GM19468 (cell line): Measurements from ENCODE around the gene RAB21.
"Not testable (repeated sequence)": the region's sequence is repeated elsewhere in the genome, so short reads cannot be mapped to it uniquely, and the experiment has no call there.

Experiments used
- ATAC-seq: cut with Tn5 transposase; IDR thresholded peaks from one replicate; pipeline ENCODE4 v1.9.1; 2021; ENCODE audit warnings: mild to moderate bottlenecking, moderate library complexity, moderate number of reproducible peaks; ENCODE audit not compliant: unreplicated experiment; ENCODE audit errors: extremely low read depth

RAB21 gene

DNA sequence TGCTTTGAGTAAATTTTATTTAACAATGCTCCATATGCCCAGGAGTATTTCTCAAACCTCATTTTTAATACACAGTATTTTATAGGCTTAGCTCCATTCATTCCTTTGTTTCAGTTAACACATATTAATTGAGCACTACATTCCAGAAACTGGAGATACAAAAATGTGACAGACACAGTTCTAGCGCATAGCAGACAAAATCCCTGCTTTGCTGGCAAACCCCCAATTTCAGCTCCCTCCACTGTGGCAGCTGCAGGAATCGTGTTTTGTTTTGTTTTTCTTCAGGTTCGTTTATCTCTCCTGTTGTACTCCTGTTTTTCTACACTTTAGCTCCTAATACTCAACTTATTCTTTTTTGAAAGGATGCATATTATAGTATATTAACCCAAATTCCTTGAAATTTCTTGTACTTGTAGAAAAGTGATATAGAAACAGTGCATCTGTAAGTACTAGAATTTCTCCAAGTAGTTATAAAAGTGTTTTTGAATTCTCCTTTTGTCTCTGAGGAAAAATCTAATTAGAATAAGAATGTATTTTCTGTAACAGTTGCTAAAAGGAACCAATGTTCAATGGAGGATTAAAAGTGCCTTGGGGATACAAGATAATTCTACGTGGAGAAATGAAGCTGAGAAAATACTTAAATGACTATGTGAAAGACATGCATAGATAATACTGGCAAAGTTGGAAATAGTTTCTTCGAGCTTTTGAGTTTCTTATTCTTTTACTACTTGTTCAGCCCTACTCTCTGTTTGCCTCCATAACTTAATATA is 6.4 kb upstream of the RAB21 start:
- no peak for ATAC-seq

- ATAC-seq = no peak
Measured at GRCh38 chr12:71749666-71750065, 5.0 kb upstream of the RAB21 start.

DNA sequence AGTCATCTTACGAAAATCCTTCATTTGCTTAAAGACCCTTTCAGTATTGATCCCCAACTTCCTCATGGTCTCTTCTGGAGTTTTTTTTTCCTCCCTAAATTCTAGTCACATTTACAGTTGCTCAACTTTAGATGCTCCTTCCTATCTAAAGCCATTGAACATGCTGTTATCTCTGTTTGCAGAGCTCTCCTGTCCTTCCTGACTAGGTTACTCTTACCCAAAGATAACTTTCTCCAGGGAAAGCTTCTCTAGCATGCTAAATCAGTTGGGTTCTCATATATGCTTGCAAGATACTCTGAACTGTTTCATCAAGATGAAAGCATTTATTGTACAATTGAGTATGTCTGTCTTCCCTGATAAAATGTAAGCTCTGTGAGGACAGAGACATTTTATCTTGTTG is 1.8 kb upstream of the RAB21 start:
- ATAC-seq = no peak

DNA sequence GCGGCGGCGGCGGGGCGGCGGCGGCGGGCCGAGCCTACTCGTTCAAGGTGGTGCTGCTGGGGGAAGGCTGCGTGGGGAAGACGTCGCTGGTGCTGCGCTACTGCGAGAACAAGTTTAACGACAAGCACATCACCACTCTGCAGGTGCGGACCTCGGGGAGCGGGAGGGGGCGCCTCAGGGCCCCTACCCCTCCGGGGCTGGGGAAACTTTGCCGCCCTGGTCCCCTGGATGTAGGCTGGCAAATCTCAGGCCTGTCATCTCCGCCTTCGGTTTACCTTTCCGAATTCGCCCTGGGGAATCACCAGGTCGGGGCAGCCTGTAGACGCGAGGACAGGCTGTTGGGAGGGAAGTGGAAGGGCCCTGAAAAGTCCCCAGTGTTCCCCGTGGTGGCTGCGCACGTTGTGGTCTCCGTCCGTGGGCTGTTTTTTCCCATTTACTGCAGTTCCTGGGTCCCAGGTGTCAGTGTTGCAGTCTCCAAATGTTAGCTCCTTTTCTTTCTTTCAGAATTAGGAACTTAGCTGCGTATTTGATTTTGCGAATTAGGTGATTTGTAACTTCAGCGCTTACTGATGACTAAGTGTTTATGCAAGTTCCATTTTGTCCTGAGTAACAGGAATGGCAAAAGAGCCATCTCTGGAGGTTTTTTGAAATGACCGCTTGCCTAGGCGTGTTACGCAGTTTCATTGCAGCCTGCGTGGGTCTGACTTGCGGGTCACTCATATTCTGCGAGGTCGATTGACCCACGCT is 656 bp downstream of the RAB21 start:
- ATAC-seq = peak; percentile 12

GRCh38 chr12:71756054-71756690 is 1.5 kb downstream of the RAB21 start:
- ATAC-seq = no peak

GRCh38 chr12:71759941-71760340 is 5.3 kb downstream of the RAB21 start:
- ATAC-seq = no peak

- no peak for ATAC-seq
Measured at GRCh38 chr12:71760471-71760870, 5.8 kb downstream of the RAB21 start.

DNA sequence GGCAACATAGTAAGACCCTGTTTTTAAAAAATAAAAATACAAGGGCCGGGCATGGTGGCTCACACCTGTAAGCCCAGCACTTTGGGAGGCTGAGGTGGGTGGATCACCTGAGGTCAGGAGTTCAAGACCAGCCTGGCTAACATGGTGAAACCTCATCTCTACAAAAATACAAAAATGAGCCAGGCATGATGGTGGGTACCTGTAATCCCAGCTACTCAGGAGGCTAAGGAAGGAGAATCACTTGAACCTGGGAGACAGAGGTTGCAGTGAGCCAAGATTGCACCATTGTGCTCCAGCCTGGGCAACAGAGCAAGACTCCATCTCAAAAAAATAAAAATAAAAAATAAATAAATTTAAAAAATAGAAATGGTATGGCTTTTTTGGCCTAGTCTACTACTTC is 6.7 kb downstream of the RAB21 start:
- ATAC-seq = not testable (repeated sequence)

DNA sequence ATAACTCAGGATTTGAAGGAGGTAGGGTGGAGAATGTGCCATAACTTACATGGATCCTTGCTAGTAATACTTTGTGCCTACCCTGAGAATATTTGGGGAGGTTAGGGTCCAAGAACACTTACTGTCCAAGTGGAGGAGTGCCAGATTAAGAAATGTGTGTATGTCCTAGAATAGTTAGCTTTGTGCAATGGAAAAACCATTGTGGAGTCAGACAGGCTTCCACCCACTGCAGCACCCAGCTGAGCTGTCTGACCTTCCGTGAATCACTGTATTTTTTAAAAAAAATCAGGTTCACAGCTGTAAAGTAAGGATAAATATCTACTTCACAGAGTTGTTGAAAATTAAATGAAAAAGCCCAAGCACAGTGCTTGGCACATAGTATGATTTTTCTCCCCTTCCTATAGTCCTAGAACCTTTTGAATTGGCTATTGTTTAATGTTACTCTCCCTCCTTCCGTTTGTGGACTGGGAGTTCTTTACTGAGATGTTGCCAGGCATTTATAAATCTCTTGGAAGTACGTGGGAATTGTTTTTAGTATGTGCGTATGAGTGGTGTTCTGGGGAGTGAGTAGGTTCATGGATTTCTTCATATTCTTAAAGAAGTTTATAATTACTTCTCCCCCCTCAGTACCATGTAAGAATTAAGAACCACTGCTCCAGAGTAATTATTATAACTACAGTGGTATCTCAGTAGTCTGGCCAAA is 9.2 kb downstream of the RAB21 start:
- no peak for ATAC-seq

- ATAC-seq = no peak
Measured at GRCh38 chr12:71764587-71765321, 10.1 kb downstream of the RAB21 start.

- ATAC-seq = no peak
Measured at GRCh38 chr12:71766202-71766601, 11.5 kb downstream of the RAB21 start.

DNA sequence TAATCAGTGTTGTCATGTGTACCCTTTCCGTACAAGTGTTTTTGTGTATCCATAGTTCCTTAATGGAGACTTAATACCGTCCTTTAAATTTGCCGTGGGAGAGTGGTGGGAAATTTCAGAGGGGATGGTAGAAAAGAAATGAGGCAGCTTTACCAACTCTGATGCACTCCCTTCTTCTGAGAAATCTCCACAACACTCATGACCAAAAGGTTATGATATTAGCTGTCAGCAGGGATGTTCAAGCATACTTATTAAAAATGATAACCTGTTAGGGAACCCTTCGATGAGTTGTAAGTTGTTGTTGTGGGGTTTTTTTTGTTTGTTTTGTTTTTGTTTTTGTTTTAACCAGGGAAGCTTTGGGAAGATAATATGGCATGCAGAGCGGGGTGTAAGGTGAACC is 12.5 kb downstream of the RAB21 start:
- no peak for ATAC-seq

DNA sequence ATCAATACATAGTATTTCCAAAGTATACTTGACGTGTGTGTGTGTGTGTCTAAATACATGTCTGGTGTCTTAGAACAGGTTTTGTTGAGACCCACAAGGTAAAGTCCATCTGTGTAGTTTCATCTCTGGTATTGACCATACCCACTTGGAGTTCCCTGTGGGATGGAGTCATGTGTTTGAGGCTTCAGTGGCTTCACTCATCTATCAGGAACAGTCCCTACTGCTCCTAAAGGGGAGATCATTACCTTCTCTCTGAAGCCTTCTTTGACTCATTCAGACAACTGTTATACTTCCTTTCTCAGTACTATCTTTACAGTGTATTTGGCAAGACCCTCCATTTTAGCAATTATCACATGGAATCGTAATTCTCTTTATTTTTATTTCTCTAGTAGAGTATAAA is 14.2 kb downstream of the RAB21 start:
- no peak for ATAC-seq

DNA sequence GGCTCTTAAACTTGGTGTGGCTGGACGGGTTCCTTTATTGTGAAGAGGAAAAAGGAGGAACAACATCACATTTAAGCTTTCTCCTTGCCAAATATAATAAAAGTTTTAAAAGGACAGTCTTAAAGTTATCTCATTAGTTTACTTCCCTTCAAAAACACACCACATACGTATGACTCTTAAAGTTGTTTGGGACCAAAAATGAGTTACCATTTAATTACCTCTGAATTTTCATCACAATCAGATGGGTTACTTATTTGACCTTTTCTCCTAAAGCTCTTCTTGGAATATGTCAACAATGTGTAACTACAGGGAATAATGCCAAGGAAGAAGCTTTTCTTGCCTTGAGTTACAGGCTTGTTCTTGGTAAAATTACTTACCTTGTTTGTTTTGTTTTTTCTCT is 16.4 kb downstream of the RAB21 start:
- no peak for ATAC-seq

- no peak for ATAC-seq
Measured at GRCh38 chr12:71772735-71773134, 18.1 kb downstream of the RAB21 start.

- peak; percentile 57 for ATAC-seq
Measured at GRCh38 chr12:71780237-71780822, 25.7 kb downstream of the RAB21 start.

DNA sequence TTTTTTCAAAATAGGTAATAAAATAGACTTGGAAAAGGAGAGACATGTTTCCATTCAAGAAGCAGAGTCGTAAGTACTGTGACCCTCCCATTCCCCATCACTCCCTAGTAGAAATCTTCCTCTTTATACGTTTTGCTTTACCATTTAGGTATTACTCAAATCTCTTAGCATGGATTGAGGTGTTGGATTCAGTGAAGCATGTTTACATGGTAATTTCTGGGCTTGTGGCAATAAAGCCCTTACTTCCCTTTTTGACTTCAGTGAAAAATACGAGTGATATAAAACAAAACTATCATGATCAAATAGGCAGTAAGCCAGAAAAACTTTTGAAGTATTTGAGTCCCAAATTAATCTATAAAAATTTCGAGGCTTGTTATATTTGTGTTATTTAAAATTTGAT is 27.4 kb downstream of the RAB21 start:
- ATAC-seq = no peak

- ATAC-seq = no peak
Measured at GRCh38 chr12:71786829-71787228, 32.2 kb downstream of the RAB21 start.

DNA sequence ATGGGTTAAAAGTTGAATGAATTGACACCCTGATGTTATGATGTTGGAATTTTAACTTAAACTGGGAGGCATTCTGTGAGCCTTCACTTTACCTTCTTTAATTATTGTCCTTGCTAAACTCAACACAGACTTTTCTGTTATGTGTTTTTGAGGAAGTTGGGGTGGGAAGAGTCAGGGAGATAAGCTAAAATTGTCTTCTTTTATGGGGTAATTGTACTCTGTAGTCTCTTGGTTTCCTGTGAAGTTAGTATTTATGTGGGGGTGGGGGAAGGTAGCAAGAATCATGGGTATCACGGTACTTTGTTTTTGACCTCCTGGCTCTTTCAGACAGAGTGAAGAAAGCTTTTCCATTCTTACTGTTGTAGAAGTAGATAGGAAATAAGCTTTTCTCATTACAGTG is 32.9 kb downstream of the RAB21 start:
- ATAC-seq = no peak

DNA sequence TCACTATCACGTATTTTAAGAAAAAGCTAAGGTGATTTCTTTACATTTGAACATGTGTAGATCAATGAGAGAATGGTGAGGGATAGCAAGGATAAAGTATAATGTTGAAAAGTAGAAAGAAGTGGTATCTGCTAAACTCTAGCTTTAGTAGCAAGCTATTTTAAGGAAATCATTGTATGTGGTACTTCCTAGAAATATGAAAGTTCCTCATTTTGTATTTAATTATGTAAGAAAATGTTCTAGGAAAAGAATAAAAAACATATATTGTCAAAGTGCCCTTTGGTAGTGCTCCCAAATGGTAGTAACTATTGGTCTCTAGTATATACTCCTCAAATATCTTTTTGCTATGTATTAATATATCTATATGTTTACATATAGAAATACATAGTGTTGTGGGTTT is 35.7 kb downstream of the RAB21 start:
- ATAC-seq = no peak
